Stomach (tissue), 9 donors: ENCODE results near the gene KCNJ18. TPM values are rescaled to one million over a fixed set of nuclear protein-coding genes. Genes with fewer than 3 reads are reported as not detected.
"Not testable (repeated sequence)": the region's sequence is repeated elsewhere in the genome, so short reads cannot be mapped to it uniquely, and the experiment has no call there.

ENCODE experiments used
- DNase-seq, 2 donors: peaks; one replicate each; pipeline versions ENCODE4 v3.0.0 to v3.0.0-alpha.2; 2013 to 2019
- H3K27ac ChIP-seq, 5 donors: fragments of 200-600 bp in 4 of 5; sonication (generic) in 4 of 5; one replicate each; pipeline ENCODE4 v1.5.1; 2013 to 2019; ENCODE audit warnings: mild to moderate bottlenecking in 1 of 5, moderate library complexity in 1 of 5
- H3K27me3 ChIP-seq, 3 donors: fragments of 200-600 bp; sonication (generic); one replicate each; pipeline ENCODE4 v1.5.1; 2017 to 2019; ENCODE audit warnings: mixed run types in 1 of 3
- H3K36me3 ChIP-seq, 4 donors: fragments of 200-600 bp; sonication (generic); 1 replicate in 3 of 4; 2 replicates in 1 of 4; pipeline ENCODE4 v1.5.1; 2016 to 2019
- H3K4me1 ChIP-seq, 4 donors: fragments of 200-600 bp; sonication (generic); one replicate each; pipeline ENCODE4 v1.5.1; 2016 to 2019
- H3K4me3 ChIP-seq, 4 donors: fragments of 200-600 bp; sonication (generic) in 3 of 4; one replicate each; pipeline ENCODE4 v1.5.1; 2016 to 2019; ENCODE audit warnings: mild to moderate bottlenecking in 1 of 4
- H3K9me3 ChIP-seq, 4 donors: fragments of 200-600 bp; sonication (generic); one replicate each; pipeline ENCODE4 v1.5.1; 2016 to 2019
- EP300 ChIP-seq: sonication (generic); formaldehyde crosslinking; IDR thresholded peaks from one replicate; pipeline ENCODE4 v1.6.1; 2017; ENCODE audit warnings: antibody characterized with exemption
- POLR2A ChIP-seq, 4 donors: fragments of 450-650 bp; IDR thresholded peaks; one replicate each; pipeline ENCODE4 v1.6.1; 2016; ENCODE audit warnings: antibody characterized with exemption in 4 of 4, control low read depth in 2 of 4, mild to moderate bottlenecking in 1 of 4, moderate library complexity in 1 of 4
- POLR2AphosphoS5 ChIP-seq, 3 donors: sonication (generic); formaldehyde crosslinking; IDR thresholded peaks; one replicate each; pipeline ENCODE4 v1.6.1; 2016; ENCODE audit warnings: antibody characterized with exemption in 3 of 3
- WGBS, 5 donors: extraction: QIAGEN DNeasy Blood & Tissue Kit in 3 of 5; methylation state at CpG; one replicate each; pipeline versions ENCODE4 v1.1.5 to v1.1.7; 2013 to 2018; 5-methylcytosine and 5-hydroxymethylcytosine counted together
- intact Hi-C: fragments of 100-400 bp; cut with DNase I; formaldehyde crosslinking; loops from one replicate; pipeline ENCODE4 v1.15.1; 2023; ENCODE audit warnings: low total_unique reads
- polyA plus RNA-seq, 3 donors: library from polyadenylated mRNA; stranded (reverse); fragments of 200-250 nt; gene quantifications; one replicate each; pipeline ENCODE4 v1.2.3, GENCODE V29; 2013
- total RNA-seq, 5 donors: library from RNA; depleted of rRNA; stranded (reverse); fragments of >200 nt; gene quantifications; one replicate each; pipeline versions ENCODE4 v1.1.0 to v1.2.3, GENCODE V29; 2014 to 2016
- TF ChIP-seq, protein P1 (sequence below), 7 experiments: fragments of 450-650 bp in 4 of 7; fragments of 200-600 bp in 3 of 7; sonication (generic) in 3 of 7; IDR thresholded peaks; one replicate each; pipeline ENCODE4 v1.5.1; 2016 to 2019; ENCODE audit warnings: antibody characterized with exemption in 7 of 7, control low read depth in 2 of 7, mild to moderate bottlenecking in 1 of 7
- donor health status: healthy with polysubstance abuse.
- donor health status: Bipolar disorder and iron deficiency.
- donor health status: healthy.

The KCNJ18 gene
- total and polyA plus RNA-seq, 8 donors = not detected

DNA sequence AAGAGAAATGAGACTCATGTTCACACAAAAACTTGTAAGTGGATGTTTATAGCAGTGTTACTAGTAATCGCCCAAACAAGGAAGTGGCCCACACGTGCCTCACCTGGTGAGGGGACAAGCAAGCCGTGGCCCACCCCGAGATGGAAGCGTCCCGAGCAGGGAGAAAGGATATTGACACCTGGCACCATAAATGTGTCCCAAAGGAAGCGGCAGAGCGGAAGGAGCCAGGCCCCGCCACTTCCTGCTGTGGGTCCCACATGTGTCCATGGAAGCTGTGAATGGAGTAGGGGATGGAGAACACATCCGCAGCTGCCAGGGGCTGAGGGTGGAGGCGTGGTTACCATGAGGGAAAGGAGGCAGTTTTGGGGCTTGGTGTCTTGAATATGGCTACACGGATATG is 18.9 kb downstream of the KCNJ18 start:
- whole genome bisulfite sequencing, 5 donors = 70 to 75% (median 75%) methylated on average over 12 of the region's 12 CpGs
- Histone ChIP-seq H3K27ac (no peak overlapping the region), H3K36me3 (no peaks in the 10 kb centered on the region), H3K9me3 (no peaks in the 10 kb centered on the region), H3K4me1 (no peaks in the 10 kb centered on the region), H3K4me3 (no peak overlapping the region), H3K27me3 (no peaks in the 10 kb centered on the region)
- TF ChIP-seq, protein P1, sequence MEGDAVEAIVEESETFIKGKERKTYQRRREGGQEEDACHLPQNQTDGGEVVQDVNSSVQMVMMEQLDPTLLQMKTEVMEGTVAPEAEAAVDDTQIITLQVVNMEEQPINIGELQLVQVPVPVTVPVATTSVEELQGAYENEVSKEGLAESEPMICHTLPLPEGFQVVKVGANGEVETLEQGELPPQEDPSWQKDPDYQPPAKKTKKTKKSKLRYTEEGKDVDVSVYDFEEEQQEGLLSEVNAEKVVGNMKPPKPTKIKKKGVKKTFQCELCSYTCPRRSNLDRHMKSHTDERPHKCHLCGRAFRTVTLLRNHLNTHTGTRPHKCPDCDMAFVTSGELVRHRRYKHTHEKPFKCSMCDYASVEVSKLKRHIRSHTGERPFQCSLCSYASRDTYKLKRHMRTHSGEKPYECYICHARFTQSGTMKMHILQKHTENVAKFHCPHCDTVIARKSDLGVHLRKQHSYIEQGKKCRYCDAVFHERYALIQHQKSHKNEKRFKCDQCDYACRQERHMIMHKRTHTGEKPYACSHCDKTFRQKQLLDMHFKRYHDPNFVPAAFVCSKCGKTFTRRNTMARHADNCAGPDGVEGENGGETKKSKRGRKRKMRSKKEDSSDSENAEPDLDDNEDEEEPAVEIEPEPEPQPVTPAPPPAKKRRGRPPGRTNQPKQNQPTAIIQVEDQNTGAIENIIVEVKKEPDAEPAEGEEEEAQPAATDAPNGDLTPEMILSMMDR (IDR thresholded peaks at IDR 0.05) = no peak
- no peak for TF ChIP-seq POLR2A (IDR thresholded peaks at IDR 0.05)
- no peak for TF ChIP-seq POLR2AphosphoS5 (IDR thresholded peaks at IDR 0.05)
- no peak for TF ChIP-seq EP300
- DNase-seq = no peak
- intact Hi-C loops = no loop called here

DNA sequence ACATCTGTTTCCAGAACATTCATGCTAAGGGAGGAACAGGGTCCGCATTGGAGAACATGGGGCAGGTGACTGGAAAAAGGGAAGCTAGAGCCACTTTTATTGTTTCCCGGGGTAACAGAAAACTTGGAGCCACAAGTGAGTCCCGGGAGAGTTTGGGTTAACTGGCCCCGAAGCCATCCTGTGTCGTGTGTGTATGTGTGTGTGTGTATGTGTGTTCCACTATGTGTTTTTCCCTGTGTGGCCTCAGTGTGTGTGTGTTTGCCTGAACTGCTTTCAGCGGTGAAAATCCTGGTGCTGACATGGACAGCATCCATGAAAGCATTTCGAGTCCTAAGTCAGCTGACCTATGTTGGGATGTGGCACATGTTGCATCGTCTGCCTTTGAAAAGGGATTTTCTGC is 20.7 kb downstream of the KCNJ18 start:
- H3K9me3 ChIP-seq, intact Hi-C loops, H3K4me1 ChIP-seq, H3K36me3 ChIP-seq, H3K27ac ChIP-seq, H3K27me3 ChIP-seq, DNase-seq, H3K4me3 ChIP-seq: not testable (repeated sequence)
- WGBS, 5 donors = 67 to 78% (median 69%) methylated on average over 7 to 8 of the region's 8 CpGs

DNA sequence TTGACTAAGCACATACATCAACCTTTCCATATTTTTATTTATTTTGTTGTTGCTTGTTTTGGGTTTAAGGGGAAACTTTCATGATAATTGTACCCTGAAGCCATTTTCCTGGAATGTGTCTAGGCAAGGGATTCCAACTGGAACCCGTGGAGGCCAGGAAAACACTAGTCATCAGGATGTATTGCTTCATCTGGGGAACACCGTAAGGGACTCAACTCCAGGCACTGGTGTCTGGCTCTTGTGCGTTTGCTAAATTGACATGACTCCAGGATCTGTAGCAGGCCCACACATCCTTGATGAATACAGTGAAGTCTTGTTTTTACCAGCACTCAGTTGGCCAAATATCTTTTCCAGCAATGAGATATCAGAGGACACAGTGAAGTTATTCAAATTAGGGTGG is 21.3 kb downstream of the KCNJ18 start:
- H3K36me3 ChIP-seq, H3K27me3 ChIP-seq, H3K4me3 ChIP-seq, H3K9me3 ChIP-seq, H3K27ac ChIP-seq, DNase-seq, intact Hi-C loops, H3K4me1 ChIP-seq: not testable (repeated sequence)
- 14 to 58% methylated on average over 1 to 2 of the region's 3 CpGs; no CpG with 5 or more reads in 3 of the 5 donors for WGBS, 5 donors

DNA sequence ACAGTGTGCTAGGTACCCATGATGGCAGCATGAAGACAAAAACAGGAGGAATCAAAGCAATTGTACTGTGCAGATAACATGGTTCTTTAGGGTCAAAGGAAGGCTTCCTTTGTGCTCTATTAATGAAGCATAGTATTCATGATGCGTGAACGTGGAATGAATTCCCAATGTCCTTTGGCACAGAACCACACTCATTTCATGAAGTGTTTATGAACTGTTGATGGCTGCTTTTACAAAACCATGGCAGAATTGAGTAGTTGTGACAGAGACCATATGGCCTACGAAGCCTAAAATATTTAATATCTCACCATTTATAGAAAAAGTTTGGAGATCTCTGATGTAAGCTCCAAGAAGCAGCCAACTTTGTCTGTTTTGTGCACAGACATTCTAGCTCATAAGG is 22.4 kb downstream of the KCNJ18 start:
- H3K9me3 ChIP-seq, H3K4me1 ChIP-seq, H3K4me3 ChIP-seq, H3K27me3 ChIP-seq, intact Hi-C loops, DNase-seq, H3K36me3 ChIP-seq, H3K27ac ChIP-seq: not testable (repeated sequence)
- WGBS, 5 donors = 42 to 75% (median 54%) methylated on average over 3 of the region's 3 CpGs

DNA sequence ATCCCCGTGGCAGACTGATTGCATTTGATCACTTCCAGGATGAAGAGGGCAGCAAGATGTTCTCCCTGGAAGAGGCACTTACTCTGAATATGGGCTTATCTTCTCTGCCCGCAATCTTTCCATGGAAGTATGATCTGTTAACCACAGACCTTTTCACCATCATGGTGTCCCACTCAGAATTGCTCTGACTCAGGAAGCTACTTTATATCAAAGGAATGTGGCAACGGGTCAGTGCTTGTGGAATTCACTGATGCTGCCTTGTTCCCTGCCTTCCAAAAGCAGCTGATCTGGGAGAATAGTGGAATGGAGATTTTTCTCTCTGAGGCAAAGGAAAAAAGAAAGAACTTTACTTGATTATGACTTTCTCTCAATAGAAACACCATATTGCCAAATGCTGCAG is 23.6 kb downstream of the KCNJ18 start:
- H3K27me3 ChIP-seq, H3K36me3 ChIP-seq, H3K4me3 ChIP-seq, H3K4me1 ChIP-seq, H3K9me3 ChIP-seq, DNase-seq, intact Hi-C loops, H3K27ac ChIP-seq: not testable (repeated sequence)
- 57 to 80% (median 69%) methylated on average over 2 to 3 of the region's 3 CpGs for WGBS, 5 donors

DNA sequence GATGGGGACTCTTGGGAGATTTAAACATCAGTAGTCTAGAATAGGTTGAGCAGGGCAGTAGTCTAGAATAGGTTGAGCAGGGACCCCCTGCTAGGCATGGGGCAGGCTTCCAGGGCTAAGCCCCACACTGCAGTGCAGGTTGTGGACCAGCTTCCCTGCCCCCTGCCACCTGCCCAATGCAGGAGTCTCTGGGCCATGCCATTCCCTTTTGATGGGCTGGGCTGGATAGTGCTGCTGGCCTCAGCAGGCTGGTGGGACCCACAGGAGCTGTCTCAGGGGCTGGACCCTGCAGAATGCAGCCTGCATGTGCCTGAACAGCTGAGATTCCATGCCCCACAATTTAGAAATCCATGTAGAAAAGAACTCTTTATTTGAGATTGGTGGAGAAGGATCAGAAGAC is 26.6 kb downstream of the KCNJ18 start:
- H3K9me3 ChIP-seq, H3K27ac ChIP-seq, H3K4me3 ChIP-seq, intact Hi-C loops, H3K27me3 ChIP-seq, H3K4me1 ChIP-seq, DNase-seq, H3K36me3 ChIP-seq: not testable (repeated sequence)

DNA sequence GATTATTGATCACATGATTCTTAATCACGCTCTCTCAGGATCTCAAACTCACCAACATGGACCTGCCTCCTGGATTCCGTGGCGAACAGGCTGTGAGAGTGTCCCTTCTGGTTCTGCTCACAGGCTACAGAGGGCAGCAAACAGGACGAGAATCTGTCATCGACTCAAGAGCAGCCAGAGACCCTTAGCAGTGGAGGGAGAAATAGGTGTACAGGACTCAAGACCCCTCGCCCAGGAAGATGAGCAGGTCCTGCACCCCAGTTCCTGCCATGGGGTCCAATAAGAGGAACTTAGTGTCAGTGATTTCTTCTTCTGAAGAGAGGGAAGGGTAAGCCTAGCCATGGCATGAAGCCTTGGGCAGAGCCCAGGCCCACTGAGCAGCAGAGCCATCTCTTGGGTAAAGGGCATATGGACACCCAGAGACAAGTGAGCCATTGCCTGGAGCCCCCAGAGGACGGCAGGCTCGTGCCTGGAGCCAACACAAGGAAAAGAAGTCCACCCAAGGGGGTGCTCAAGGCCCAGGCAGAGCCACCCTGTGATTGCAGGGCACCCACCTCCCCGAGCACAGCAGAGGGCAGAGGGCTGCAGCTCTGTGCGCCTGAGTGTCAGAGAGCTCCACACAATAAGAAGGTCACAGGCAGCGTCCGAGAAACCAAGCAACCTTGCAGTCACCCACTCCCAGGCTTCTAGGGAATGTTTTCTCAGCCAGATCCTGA is 27.3 kb downstream of the KCNJ18 start:
- H3K27ac ChIP-seq, H3K27me3 ChIP-seq, DNase-seq, H3K4me1 ChIP-seq, intact Hi-C loops, H3K9me3 ChIP-seq, H3K4me3 ChIP-seq, H3K36me3 ChIP-seq: not testable (repeated sequence)
- WGBS, 5 donors = 62 to 67% (median 64%) methylated on average over 12 of the region's 12 CpGs

DNA sequence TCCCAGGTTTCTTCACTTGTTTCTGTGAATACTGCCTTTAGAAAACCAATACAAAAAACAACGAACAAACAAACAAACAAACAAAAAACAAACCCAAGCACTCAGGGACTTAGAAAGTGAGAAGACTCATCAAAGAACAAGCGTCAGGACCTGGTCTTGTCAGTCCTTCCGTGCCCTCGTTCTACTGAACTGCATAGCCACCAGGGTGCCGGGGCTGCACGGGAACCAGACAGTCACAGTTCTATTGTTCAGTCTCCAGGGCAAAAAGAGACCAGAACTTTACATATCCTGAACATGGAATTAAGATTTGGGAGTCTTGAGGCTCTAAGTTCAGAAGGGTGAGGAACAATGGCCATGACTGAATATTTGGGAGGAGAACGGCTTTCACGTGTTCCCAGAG is 28.2 kb downstream of the KCNJ18 start:
- H3K27me3 ChIP-seq, H3K9me3 ChIP-seq, H3K27ac ChIP-seq, DNase-seq, H3K4me3 ChIP-seq, intact Hi-C loops, H3K4me1 ChIP-seq, H3K36me3 ChIP-seq: not testable (repeated sequence)
- WGBS, 5 donors = 61 to 75% (median 73%) methylated on average over 8 of the region's 8 CpGs

DNA sequence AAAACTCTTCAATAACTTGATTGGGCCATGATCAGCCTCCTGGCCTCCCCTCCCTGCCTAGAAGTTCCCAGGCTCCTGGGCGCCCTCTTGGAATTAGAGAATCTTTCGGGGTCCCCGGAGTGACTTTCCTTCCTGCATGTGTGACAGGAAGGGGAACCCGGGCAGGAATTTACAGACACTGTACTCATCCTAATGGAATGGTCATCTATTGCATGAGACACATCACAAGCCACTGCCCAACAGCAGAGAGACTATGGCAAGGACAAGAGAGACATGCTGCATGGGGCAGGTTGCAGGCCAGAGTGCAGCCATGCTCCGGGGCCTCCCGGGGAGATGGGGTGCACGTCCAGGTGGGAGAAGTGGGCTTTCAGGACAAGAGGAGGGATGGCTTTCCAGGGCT is 29.9 kb downstream of the KCNJ18 start:
- H3K4me3 ChIP-seq, DNase-seq, H3K27ac ChIP-seq, intact Hi-C loops, H3K4me1 ChIP-seq, H3K27me3 ChIP-seq, H3K9me3 ChIP-seq, H3K36me3 ChIP-seq: not testable (repeated sequence)
- WGBS, 5 donors = 59 to 74% (median 67%) methylated on average over 6 to 7 of the region's 7 CpGs

DNA sequence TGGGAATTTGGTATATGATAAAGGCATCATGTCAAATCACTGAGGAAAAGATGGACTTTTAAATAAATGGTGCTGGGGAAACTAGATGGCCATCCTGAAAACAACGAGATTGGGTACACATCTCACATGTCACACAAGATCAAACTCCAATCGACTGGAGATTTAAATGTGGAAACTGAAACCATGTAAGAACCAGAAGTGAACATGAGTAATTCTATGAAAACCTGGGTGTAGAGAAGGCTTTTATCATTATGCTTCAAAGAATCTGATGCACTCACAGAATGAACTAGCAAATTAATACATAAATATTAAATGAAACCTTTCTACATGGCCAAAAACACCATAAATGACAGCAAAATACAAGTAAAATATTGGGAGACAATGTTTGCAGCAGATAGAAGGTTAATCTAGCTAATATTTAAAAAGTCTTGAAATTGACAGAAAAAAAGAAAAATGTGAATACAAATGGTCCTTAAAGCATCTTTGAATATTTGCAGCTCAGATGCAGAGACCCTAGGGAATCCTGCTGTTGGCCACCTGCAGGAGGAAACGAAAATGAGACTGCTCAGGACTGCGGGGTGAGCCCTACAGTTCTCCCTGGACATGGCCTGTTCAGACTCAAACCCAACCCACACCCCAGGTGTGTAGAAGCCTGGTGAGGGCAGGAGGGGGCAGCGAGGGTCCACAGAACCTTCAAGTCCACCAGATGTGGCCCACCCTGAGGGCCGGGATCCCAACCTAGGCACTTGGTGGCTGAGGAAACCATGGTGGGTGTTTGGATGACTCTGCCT is 32.1 kb downstream of the KCNJ18 start:
- WGBS, 5 donors = 69 to 79% (median 70%) methylated on average over 2 to 6 of the region's 6 CpGs

DNA sequence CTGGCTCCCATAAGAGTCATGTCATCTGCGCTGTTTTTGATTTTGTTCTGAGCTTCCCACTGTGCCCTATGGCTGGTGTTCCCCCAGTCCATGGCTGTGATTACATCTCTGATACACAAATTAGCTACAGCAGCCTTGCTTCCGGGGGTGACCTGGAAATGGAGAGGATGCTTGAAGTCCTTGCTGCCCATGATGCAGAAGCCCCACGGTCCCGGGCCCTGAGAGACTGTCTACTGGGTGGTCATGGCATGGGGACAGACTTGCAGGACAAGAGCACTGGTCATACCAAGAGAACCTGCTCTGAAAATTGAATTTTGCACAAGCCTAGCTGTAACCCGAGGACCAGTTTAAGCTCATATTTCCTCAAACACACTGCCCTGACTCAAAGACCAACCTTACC is 38.8 kb downstream of the KCNJ18 start:
- DNase-seq, H3K27me3 ChIP-seq, H3K9me3 ChIP-seq, intact Hi-C loops, H3K27ac ChIP-seq, H3K36me3 ChIP-seq, H3K4me3 ChIP-seq, H3K4me1 ChIP-seq: not testable (repeated sequence)
- whole genome bisulfite sequencing, 5 donors = 77 to 87% (median 82%) methylated on average over 5 of the region's 5 CpGs

More for the DNA sequence above, 32.1 kb downstream of the KCNJ18 start:
- H3K27ac ChIP-seq, H3K27me3 ChIP-seq, DNase-seq, H3K4me1 ChIP-seq, intact Hi-C loops, H3K4me3 ChIP-seq, H3K36me3 ChIP-seq, H3K9me3 ChIP-seq: not testable (repeated sequence)
